SJCRH30 (cell line): ENCODE measurements around the gene ABCC2. TPM values are rescaled to one million over a fixed set of nuclear protein-coding genes. Genes with fewer than 3 reads are reported as not detected.

ENCODE experiments used
- DNase-seq, 2 experiments: peaks; one replicate each; pipeline ENCODE4 v3.0.0-alpha.2; 2015 to 2020
- H3K27ac ChIP-seq: fragments of 250-450 bp; sonication (Bioruptor Pico); 2 replicates; pipeline ENCODE4 v1.5.1; 2020; ENCODE audit warnings: mild to moderate bottlenecking, moderate library complexity
- H3K27me3 ChIP-seq: fragments of 250-450 bp; sonication (Bioruptor Pico); 2 replicates; pipeline ENCODE4 v1.5.1; 2020; ENCODE audit warnings: mild to moderate bottlenecking, moderate library complexity
- H3K36me3 ChIP-seq: fragments of 250-450 bp; sonication (Bioruptor Pico); 2 replicates; pipeline ENCODE4 v1.5.1; 2020; ENCODE audit warnings: mild to moderate bottlenecking, moderate library complexity
- H3K4me1 ChIP-seq: fragments of 250-450 bp; sonication (Bioruptor Pico); 2 replicates; pipeline ENCODE4 v1.5.1; 2020; ENCODE audit warnings: mild to moderate bottlenecking, moderate library complexity
- H3K4me3 ChIP-seq: fragments of 250-450 bp; sonication (Bioruptor Pico); 2 replicates; pipeline ENCODE4 v1.5.1; 2020; ENCODE audit warnings: mild to moderate bottlenecking, moderate library complexity
- H3K9me3 ChIP-seq: fragments of 250-450 bp; sonication (Bioruptor Pico); replicated peaks from 2 replicates; pipeline ENCODE4 v1.5.1; 2020; ENCODE audit warnings: mild to moderate bottlenecking, moderate library complexity
- total RNA-seq: library from RNA; depleted of rRNA; stranded (reverse); fragments of >200 nt; shearing (Covaris generic); gene quantifications from 2 replicates; pipeline ENCODE4 v1.2.3, GENCODE V29; 2014

The ABCC2 gene
- total RNA-seq, 1 experiment from 2014 or later = 0.24 TPM

DNA sequence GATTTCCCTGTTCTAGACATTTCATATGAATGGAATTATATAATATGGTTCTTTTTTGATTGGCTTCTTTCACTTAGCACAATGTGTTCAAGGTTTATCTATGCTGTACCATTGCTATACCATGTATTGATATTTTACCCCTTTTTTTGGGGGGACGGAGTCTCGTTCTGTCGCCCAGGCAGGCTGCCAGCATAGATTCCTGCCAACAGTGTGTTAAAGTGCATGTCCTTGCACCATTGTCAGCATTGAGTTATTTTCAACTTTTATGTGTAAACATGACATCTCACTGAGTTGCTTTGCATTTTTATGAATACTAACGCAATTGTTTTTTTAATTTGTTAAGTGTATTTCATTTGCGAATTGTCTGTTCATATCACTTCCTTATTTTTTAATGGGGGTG lies 4.9 kb downstream of the ABCC2 start:
- Histone ChIP-seq H3K27ac (no peak overlapping the region), H3K4me1 (no peaks in the 10 kb centered on the region), H3K4me3 (no peak overlapping the region), H3K9me3 (no peaks in the 10 kb centered on the region), H3K27me3 (0 out of 2 replicates have a peak, but pooled peaks cover 3% of the 10 kb centered on the region), H3K36me3 (no peaks in the 10 kb centered on the region)
- no peak for DNase-seq

- no peaks in the 10 kb centered on the region for H3K9me3 ChIP-seq
- no peaks in the 10 kb centered on the region for H3K36me3 ChIP-seq
- 0 out of 2 replicates have a peak, but pooled peaks cover 3% of the 10 kb centered on the region for H3K27me3 ChIP-seq
- DNase-seq = no peak
- H3K4me3 ChIP-seq = no peak overlapping the region
- H3K4me1 ChIP-seq = no peaks in the 10 kb centered on the region
- no peak overlapping the region for H3K27ac ChIP-seq
These were observed 5.5 kb downstream of the ABCC2 start for GRCh38 chr10:99787782-99788445.

DNA sequence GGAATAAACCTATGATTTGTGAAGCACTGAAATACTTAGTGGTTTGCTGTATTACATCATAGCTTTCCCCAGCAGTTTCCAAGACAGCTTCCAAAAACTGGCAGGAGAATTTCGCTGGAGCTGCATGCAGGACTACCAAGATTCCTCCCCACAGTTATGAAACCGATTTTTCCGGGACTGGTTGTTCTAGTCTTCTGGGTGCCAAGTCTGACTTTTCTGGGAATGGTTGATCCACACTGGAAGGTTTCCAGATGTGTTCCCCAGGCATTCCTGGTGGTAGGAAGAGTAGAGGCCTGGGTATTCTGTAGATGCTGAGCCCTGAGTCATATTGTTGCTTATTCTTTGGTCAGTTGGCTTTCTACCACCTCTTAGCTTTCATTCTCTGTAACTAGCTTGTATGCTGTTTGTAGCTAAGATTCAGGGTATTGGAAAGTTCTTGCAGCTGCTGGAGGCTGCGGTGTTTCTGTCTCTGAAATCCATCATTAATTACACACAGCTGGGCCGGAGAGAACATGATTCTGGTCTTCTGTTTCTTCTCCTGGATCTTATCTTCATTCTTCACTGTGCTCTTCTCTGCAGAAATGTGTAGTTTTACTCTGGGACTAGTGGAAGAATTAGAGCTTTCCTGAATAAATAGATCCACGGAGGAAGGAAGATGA lies 6.3 kb downstream of the ABCC2 start:
- no peak for DNase-seq
- no peaks in the 10 kb centered on the region for H3K9me3 ChIP-seq
- H3K4me1 ChIP-seq = no peaks in the 10 kb centered on the region
- H3K4me3 ChIP-seq = no peak overlapping the region
- no peak overlapping the region for H3K27ac ChIP-seq
- H3K36me3 ChIP-seq = no peaks in the 10 kb centered on the region
- H3K27me3 ChIP-seq = 0 out of 2 replicates have a peak, but pooled peaks cover 3% of the 10 kb centered on the region

GRCh38 chr10:99791831-99792230 lies 9.4 kb downstream of the ABCC2 start:
- no peaks in the 10 kb centered on the region for H3K36me3 ChIP-seq
- no peak overlapping the region for H3K27ac ChIP-seq
- DNase-seq = no peak
- 0 out of 2 replicates have a peak, but pooled peaks cover 3% of the 10 kb centered on the region for H3K27me3 ChIP-seq
- no peaks in the 10 kb centered on the region for H3K4me1 ChIP-seq
- H3K4me3 ChIP-seq = no peak overlapping the region
- H3K9me3 ChIP-seq = no peaks in the 10 kb centered on the region

GRCh38 chr10:99793819-99794218 lies 11.4 kb downstream of the ABCC2 start:
- H3K36me3 ChIP-seq = no peaks in the 10 kb centered on the region
- 0 out of 2 replicates have a peak, but pooled peaks cover 3% of the 10 kb centered on the region for H3K27me3 ChIP-seq
- H3K9me3 ChIP-seq = no peaks in the 10 kb centered on the region
- H3K4me3 ChIP-seq = no peak overlapping the region
- DNase-seq = no peak
- no peaks in the 10 kb centered on the region for H3K4me1 ChIP-seq
- no peak overlapping the region for H3K27ac ChIP-seq

GRCh38 chr10:99796928-99797327 lies 14.5 kb downstream of the ABCC2 start:
- no peak for DNase-seq
- no peaks in the 10 kb centered on the region for H3K36me3 ChIP-seq
- H3K27me3 ChIP-seq = 0 out of 2 replicates have a peak, but pooled peaks cover 5% of the 10 kb centered on the region

DNA sequence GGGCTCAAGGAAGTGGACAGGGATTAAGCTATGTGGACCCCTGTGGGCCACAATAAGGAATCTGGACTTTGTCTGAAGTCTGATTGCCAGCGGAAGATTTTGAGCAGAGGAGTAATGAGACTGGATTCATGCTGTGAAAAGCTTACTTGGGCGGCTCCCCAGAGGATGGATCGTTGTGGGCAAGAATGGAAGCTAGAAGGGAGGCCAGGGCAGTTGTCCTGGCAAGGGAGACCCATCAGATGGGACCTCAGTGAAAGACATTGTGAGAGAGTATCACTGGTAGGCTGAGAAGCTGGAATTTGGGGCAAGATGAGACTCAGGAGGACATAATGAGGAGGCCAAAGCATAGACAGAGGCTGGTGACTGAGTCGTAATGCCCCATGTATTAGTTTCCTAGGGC lies 15.6 kb downstream of the ABCC2 start:
- no peaks in the 10 kb centered on the region for H3K36me3 ChIP-seq
- H3K27ac ChIP-seq = no peak overlapping the region
- no peak for DNase-seq
- no peaks in the 10 kb centered on the region for H3K9me3 ChIP-seq
- H3K4me3 ChIP-seq = no peak overlapping the region
- H3K4me1 ChIP-seq = no peaks in the 10 kb centered on the region
- H3K27me3 ChIP-seq = 0 out of 2 replicates have a peak, but pooled peaks cover 10% of the 10 kb centered on the region

More at GRCh38 chr10:99796928-99797327, 14.5 kb downstream of the ABCC2 start:
- H3K27ac ChIP-seq = no peak overlapping the region
- no peaks in the 10 kb centered on the region for H3K9me3 ChIP-seq
- no peaks in the 10 kb centered on the region for H3K4me1 ChIP-seq
- H3K4me3 ChIP-seq = no peak overlapping the region

DNA sequence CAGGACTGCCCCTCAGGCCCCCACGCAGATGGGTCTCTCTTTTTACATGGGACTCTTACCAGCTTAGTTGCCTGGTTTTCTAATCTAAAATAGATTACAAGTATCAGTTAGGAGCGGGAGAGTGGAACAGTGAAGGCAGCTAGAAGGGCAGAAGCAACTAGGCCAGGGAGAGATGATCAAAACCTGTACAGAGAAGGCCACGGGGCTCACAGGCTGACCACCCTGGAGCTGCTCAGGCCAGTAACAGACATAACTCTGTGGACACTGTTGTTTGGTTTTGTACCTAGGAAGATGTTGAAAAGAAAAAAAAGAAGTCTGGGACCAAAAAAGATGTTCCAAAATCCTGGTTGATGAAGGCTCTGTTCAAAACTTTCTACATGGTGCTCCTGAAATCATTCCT lies 16.5 kb downstream of the ABCC2 start:
- H3K9me3 ChIP-seq = no peaks in the 10 kb centered on the region
- no peaks in the 10 kb centered on the region for H3K36me3 ChIP-seq
- no peak overlapping the region for H3K4me3 ChIP-seq
- H3K27me3 ChIP-seq = 0 out of 2 replicates have a peak, but pooled peaks cover 10% of the 10 kb centered on the region
- H3K27ac ChIP-seq = no peak overlapping the region
- no peaks in the 10 kb centered on the region for H3K4me1 ChIP-seq
- no peak for DNase-seq

DNA sequence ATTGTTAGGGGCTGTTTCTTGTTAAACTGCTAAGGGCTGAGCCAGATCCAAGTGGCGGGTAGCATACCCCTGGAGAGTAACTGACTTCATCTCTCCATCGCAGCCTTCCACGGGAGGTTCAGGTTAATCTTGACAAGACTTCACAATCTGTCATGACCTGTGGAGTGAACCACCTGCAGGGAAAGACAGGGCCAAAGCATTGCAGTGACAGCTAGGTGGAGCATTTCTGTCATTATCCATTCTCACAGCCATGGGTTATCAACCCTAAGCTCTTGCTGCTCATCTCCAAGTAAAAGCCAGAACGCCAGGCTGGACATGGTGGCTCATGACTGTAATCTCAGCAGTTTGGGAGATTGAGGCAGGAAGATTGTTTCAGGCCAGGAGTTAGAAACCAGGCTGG lies 17.2 kb downstream of the ABCC2 start:
- H3K27ac ChIP-seq = no peak overlapping the region
- DNase-seq = no peak
- 0 out of 2 replicates have a peak, but pooled peaks cover 10% of the 10 kb centered on the region for H3K27me3 ChIP-seq
- no peak overlapping the region for H3K4me3 ChIP-seq
- no peaks in the 10 kb centered on the region for H3K9me3 ChIP-seq
- H3K4me1 ChIP-seq = no peaks in the 10 kb centered on the region
- no peaks in the 10 kb centered on the region for H3K36me3 ChIP-seq

DNA sequence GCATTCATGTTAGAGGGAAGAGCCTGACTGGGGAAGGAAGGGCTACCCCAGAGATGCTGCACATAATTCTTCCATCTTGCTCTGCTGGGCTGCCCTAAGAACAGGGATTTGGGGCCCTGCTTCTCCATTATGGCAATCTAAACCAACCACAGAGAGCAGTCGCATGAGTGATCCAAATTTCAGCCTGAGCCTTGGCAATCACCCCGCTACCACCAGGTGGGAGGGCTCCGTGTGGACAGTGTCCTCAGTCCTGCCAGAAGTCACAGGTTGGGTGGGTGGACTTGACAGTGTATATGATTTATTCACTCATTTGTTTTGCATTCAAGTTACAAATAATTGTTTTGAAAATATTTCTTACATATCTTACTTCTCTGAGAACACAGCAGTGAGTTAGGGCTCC lies 22.0 kb downstream of the ABCC2 start:
- Histone ChIP-seq H3K4me3 (no peak overlapping the region), H3K9me3 (no peaks in the 10 kb centered on the region), H3K27ac (no peak overlapping the region), H3K36me3 (no peaks in the 10 kb centered on the region), H3K27me3 (peaks cover 15% of the 10 kb centered on the region; the same call in 1 of the 2 replicates), H3K4me1 (no peaks in the 10 kb centered on the region)
- DNase-seq = no peak

GRCh38 chr10:99805190-99805589 lies 22.8 kb downstream of the ABCC2 start:
- H3K9me3 ChIP-seq = no peaks in the 10 kb centered on the region
- H3K27me3 ChIP-seq = peaks cover 15% of the 10 kb centered on the region; the same call in 1 of the 2 replicates
- no peaks in the 10 kb centered on the region for H3K4me1 ChIP-seq
- H3K4me3 ChIP-seq = no peak overlapping the region
- no peaks in the 10 kb centered on the region for H3K36me3 ChIP-seq
- no peak for DNase-seq
- H3K27ac ChIP-seq = no peak overlapping the region

GRCh38 chr10:99806091-99806490 lies 23.7 kb downstream of the ABCC2 start:
- Histone ChIP-seq H3K4me1 (no peaks in the 10 kb centered on the region), H3K27me3 (peaks cover 15% of the 10 kb centered on the region; the same call in 1 of the 2 replicates), H3K27ac (no peak overlapping the region), H3K36me3 (no peaks in the 10 kb centered on the region), H3K4me3 (no peak overlapping the region), H3K9me3 (no peaks in the 10 kb centered on the region)
- DNase-seq = no peak

DNA sequence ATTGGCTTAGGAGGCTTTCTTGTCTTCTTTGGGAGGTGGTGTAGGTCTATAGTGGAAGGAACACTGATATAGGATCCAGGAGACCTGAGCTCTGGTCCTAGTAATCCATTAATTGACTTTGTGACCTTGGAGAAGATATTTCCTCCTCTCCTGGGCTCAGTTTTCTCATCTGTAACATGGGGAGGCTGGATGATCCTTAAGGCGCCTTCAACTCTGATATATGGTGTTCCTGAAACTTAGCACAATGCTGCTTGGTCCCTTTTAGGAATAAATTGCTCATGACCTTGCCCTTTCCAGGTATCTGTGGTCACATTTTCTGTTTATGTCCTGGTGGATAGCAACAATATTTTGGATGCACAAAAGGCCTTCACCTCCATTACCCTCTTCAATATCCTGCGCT lies 25.3 kb downstream of the ABCC2 start:
- Histone ChIP-seq H3K27ac (no peak overlapping the region), H3K36me3 (no peaks in the 10 kb centered on the region), H3K4me3 (no peak overlapping the region), H3K27me3 (peaks cover 5% of the 10 kb centered on the region; the same call in 1 of the 2 replicates), H3K9me3 (no peaks in the 10 kb centered on the region), H3K4me1 (no peaks in the 10 kb centered on the region)
- no peak for DNase-seq

- H3K27ac ChIP-seq = no peak overlapping the region
- no peaks in the 10 kb centered on the region for H3K9me3 ChIP-seq
- H3K27me3 ChIP-seq = peaks cover 5% of the 10 kb centered on the region; the same call in 1 of the 2 replicates
These were observed 25.8 kb downstream of the ABCC2 start for GRCh38 chr10:99808270-99808669.

DNA sequence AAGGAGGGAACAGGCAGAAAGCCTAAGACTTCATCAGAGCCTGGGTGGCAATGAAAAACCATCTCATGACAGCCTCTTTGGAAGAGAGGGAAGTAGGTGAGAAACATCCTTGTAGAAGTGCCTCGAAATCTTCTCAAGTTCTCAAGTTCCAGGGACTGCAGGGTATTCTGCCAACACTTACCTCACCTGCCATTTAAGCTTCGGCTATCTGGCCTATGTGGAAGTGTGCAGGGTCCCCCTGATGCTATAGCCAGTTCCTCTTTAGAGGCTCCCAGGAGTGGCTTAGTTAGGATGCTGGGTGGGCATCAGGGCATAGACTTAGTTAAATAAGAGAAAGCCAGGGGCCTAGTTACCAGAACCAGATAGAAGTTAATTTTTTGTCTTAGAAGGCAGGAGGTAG lies 27.0 kb downstream of the ABCC2 start:
- Histone ChIP-seq H3K27ac (no peak overlapping the region), H3K9me3 (no peaks in the 10 kb centered on the region), H3K36me3 (no peaks in the 10 kb centered on the region), H3K4me3 (no peak overlapping the region), H3K4me1 (no peaks in the 10 kb centered on the region), H3K27me3 (peaks cover 5% of the 10 kb centered on the region; the same call in 1 of the 2 replicates)
- DNase-seq = no peak

More at GRCh38 chr10:99808270-99808669, 25.8 kb downstream of the ABCC2 start:
- Histone ChIP-seq H3K4me3 (no peak overlapping the region), H3K4me1 (no peaks in the 10 kb centered on the region), H3K36me3 (no peaks in the 10 kb centered on the region)
- no peak for DNase-seq
